Measurements from ENCODE around the gene CEL. TPM values are rescaled to one million over a fixed set of nuclear protein-coding genes. Genes with fewer than 3 reads are reported as not detected.
"Not testable (repeated sequence)": the region's sequence is repeated elsewhere in the genome, so short reads cannot be mapped to it uniquely, and the experiment has no call there.

The CEL gene
- total and polyA plus RNA-seq, 4 donors, result 0.66 to 6.3 (median 0.86) TPM

DNA sequence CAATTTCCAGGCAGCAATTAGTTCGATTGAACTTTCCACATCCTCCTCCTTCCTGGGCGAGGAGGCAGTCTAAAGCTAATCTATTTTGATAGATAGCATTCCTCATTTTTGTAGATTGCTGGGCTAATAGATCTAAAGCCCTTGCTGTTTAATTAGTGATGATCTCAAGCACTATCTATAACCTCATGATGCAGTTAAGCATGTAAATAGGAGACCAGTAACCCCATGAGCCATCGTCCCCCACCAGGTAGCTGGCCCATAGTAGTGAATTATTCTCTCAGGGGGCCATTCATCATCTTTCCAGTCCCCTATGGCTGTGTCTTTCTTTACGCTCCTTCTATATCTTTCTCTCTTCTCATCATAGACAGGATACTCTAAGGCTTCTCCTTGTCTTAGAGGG, 14.9 kb downstream of the CEL start:
- DNase-seq (no peak), ATAC-seq (ENCODE audit: insufficient read depth, low FRiP score) (no peak)
- WGBS, 2 donors, result 90 to 93% methylated on average over 4 of the region's 4 CpGs
- TF ChIP-seq CTCF (IDR thresholded peaks at IDR 0.05; ENCODE audit: control extremely low read depth, extremely low read depth), result no peak
- Histone ChIP-seq H3K4me3 (no peak overlapping the region), H3K9me3 (ENCODE audit: control insufficient read depth in 4 of 4, insufficient read depth in 3 of 4, low read length in 3 of 4) (no peaks in the 10 kb centered on the region), H3K4me1 (ENCODE audit: control insufficient read depth in 5 of 5, insufficient read depth in 5 of 5, low read length in 5 of 5) (no peaks in the 10 kb centered on the region), H3K9ac (ENCODE audit: insufficient read depth in 1 of 2, low read length in 2 of 2) (no peak overlapping the region), H3K27ac (ENCODE audit: low read depth in 1 of 2, low read length in 1 of 2) (no peak overlapping the region), H3K27me3 (ENCODE audit: control insufficient read depth in 3 of 3, insufficient read depth in 3 of 3, low read length in 2 of 3) (no peaks in the 10 kb centered on the region), H3K36me3 (ENCODE audit: control insufficient read depth in 4 of 4, insufficient read depth in 4 of 4, low read length in 4 of 4) (no peaks in the 10 kb centered on the region)

DNA sequence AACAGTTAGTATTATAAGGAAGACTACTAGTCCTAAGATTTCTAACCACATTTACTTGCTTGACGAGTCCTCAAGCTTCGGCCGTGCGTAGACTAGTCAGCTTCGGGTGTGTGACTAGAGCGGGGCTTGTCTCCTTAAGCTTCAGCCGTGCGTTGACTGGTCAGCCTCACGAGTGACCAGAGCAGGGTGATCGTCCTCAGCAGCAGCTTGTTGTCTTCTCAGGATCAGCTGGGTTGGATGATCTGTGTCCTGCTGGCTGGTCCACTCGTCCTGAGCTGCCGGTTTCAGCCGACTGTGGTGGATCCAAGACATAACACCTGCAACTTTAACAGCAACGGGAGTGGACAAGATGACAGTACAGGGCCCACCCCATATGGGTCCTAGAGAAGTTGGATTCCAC, 16.7 kb downstream of the CEL start:
- no peak for ATAC-seq (ENCODE audit: insufficient read depth, low FRiP score)

GRCh38 chr9:133080161-133080560, 18.4 kb downstream of the CEL start:
- Histone ChIP-seq H3K4me1 (ENCODE audit: control insufficient read depth in 5 of 5, insufficient read depth in 5 of 5, low read length in 5 of 5) (no peaks in the 10 kb centered on the region), H3K9me3 (ENCODE audit: control insufficient read depth in 4 of 4, insufficient read depth in 3 of 4, low read length in 3 of 4) (no peaks in the 10 kb centered on the region), H3K36me3 (ENCODE audit: control insufficient read depth in 4 of 4, insufficient read depth in 4 of 4, low read length in 4 of 4) (no peaks in the 10 kb centered on the region), H3K27me3 (ENCODE audit: control insufficient read depth in 3 of 3, insufficient read depth in 3 of 3, low read length in 2 of 3) (no peaks in the 10 kb centered on the region), H3K9ac (ENCODE audit: insufficient read depth in 1 of 2, low read length in 2 of 2) (no peak overlapping the region), H3K4me3 (no peak overlapping the region), H3K27ac (ENCODE audit: low read depth in 1 of 2, low read length in 1 of 2) (no peak overlapping the region)
- 91 to 93% methylated on average over 7 of the region's 7 CpGs for WGBS, 2 donors
- DNase-seq (no peak), ATAC-seq (ENCODE audit: insufficient read depth, low FRiP score) (no peak)
- no peak for TF ChIP-seq CTCF (IDR thresholded peaks at IDR 0.05; ENCODE audit: control extremely low read depth, extremely low read depth)

More for the DNA sequence above, 16.7 kb downstream of the CEL start:
- H3K9me3 ChIP-seq (ENCODE audit: control insufficient read depth in 4 of 4, insufficient read depth in 3 of 4, low read length in 3 of 4), result no peaks in the 10 kb centered on the region
- WGBS, 2 donors, result 87 to 93% methylated on average over 14 of the region's 14 CpGs
- H3K9ac ChIP-seq (ENCODE audit: insufficient read depth in 1 of 2, low read length in 2 of 2), result no peak overlapping the region
- no peaks in the 10 kb centered on the region for H3K36me3 ChIP-seq (ENCODE audit: control insufficient read depth in 4 of 4, insufficient read depth in 4 of 4, low read length in 4 of 4)
- no peaks in the 10 kb centered on the region for H3K4me1 ChIP-seq (ENCODE audit: control insufficient read depth in 5 of 5, insufficient read depth in 5 of 5, low read length in 5 of 5)
- no peak overlapping the region for H3K4me3 ChIP-seq
- no peak for DNase-seq
- no peaks in the 10 kb centered on the region for H3K27me3 ChIP-seq (ENCODE audit: control insufficient read depth in 3 of 3, insufficient read depth in 3 of 3, low read length in 2 of 3)
- no peak for TF ChIP-seq CTCF (IDR thresholded peaks at IDR 0.05; ENCODE audit: control extremely low read depth, extremely low read depth)
- H3K27ac ChIP-seq (ENCODE audit: low read depth in 1 of 2, low read length in 1 of 2), result no peak overlapping the region

DNA sequence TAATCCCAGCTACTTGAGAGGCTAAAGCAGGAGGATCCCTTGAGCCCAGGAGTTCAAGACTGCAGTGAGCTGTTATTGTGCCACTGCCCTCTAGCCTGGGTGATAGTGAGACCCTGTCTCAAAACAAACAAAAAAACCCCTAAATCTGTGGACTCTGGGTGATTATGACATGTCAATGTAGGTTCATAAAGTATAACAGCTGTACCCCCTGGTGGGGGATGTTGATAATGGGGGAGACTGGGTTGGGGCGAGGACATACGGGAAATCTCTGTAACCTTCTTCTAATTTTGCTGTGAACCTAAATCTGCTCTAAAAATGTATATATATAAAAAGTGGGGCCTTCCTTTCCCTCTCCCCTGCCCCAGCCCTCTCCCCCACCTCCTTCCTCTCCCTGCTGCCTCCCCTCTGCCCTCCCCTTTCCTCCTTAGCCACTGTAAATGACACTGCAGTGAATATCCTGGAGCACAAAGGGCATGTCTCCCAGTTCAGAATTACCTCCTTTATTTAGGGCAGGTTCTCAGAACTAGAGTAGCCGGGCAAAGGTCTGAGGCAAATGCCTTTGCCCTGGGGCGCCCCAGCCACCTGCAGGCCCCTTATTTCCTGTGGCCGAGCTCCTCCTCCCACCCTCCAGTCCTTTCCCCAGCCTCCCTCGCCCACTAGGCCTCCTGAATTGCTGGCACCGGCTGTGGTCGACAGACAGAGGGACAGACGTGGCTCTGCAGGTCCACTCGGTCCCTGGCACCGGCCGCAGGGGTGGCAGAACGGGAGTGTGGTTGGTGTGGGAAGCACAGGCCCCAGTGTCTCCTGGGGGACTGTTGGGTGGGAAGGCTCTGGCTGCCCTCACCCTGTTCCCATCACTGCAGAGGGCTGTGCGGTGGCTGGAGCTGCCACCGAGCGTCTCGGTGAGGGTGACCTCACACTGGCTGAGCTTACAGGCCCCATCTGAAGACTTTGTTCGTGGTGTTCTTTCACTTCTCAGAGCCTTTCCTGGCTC, 19.3 kb downstream of the CEL start:
- not testable (repeated sequence) for H3K27ac ChIP-seq (ENCODE audit: low read depth in 1 of 2, low read length in 1 of 2); DNase-seq; H3K27me3 ChIP-seq (ENCODE audit: control insufficient read depth in 3 of 3, insufficient read depth in 3 of 3, low read length in 2 of 3); ATAC-seq (ENCODE audit: insufficient read depth, low FRiP score); H3K9me3 ChIP-seq (ENCODE audit: control insufficient read depth in 4 of 4, insufficient read depth in 3 of 4, low read length in 3 of 4); H3K4me1 ChIP-seq (ENCODE audit: control insufficient read depth in 5 of 5, insufficient read depth in 5 of 5, low read length in 5 of 5); H3K9ac ChIP-seq (ENCODE audit: insufficient read depth in 1 of 2, low read length in 2 of 2); H3K36me3 ChIP-seq (ENCODE audit: control insufficient read depth in 4 of 4, insufficient read depth in 4 of 4, low read length in 4 of 4); H3K4me3 ChIP-seq
- 72 to 77% methylated on average over 9 to 10 of the region's 18 CpGs for WGBS, 2 donors

- WGBS, 2 donors, result 72 to 81% methylated on average over 5 to 8 of the region's 12 CpGs
- DNase-seq; H3K4me1 ChIP-seq (ENCODE audit: control insufficient read depth in 5 of 5, insufficient read depth in 5 of 5, low read length in 5 of 5); H3K27me3 ChIP-seq (ENCODE audit: control insufficient read depth in 3 of 3, insufficient read depth in 3 of 3, low read length in 2 of 3); H3K9ac ChIP-seq (ENCODE audit: insufficient read depth in 1 of 2, low read length in 2 of 2); H3K27ac ChIP-seq (ENCODE audit: low read depth in 1 of 2, low read length in 1 of 2); H3K36me3 ChIP-seq (ENCODE audit: control insufficient read depth in 4 of 4, insufficient read depth in 4 of 4, low read length in 4 of 4); H3K4me3 ChIP-seq; ATAC-seq (ENCODE audit: insufficient read depth, low FRiP score); H3K9me3 ChIP-seq (ENCODE audit: control insufficient read depth in 4 of 4, insufficient read depth in 3 of 4, low read length in 3 of 4): not testable (repeated sequence)
Observed at GRCh38 chr9:133081957-133082644, 20.3 kb downstream of the CEL start.

DNA sequence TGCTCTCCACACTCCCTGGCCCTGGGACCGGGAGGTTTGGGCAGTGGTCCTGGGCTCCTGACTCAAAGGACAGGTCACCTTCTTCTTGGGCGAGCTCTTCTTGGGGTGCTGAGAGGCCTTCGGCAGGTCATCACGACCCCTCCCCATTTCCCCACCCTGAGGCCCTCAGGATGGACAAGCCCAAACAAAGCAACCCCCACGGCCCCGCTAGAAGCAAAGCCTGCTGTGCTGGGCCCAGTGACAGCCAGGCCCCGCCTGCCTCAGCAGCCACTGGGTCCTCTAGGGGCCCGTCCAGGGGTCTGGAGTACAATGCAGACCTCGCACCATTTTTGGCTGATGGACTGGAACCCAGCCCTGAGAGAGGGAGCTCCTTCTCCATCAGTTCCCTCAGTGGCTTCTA, 21.9 kb downstream of the CEL start:
- ATAC-seq (ENCODE audit: insufficient read depth, low FRiP score); H3K27me3 ChIP-seq (ENCODE audit: control insufficient read depth in 3 of 3, insufficient read depth in 3 of 3, low read length in 2 of 3); H3K4me1 ChIP-seq (ENCODE audit: control insufficient read depth in 5 of 5, insufficient read depth in 5 of 5, low read length in 5 of 5); H3K27ac ChIP-seq (ENCODE audit: low read depth in 1 of 2, low read length in 1 of 2); DNase-seq; H3K36me3 ChIP-seq (ENCODE audit: control insufficient read depth in 4 of 4, insufficient read depth in 4 of 4, low read length in 4 of 4); H3K9ac ChIP-seq (ENCODE audit: insufficient read depth in 1 of 2, low read length in 2 of 2); H3K9me3 ChIP-seq (ENCODE audit: control insufficient read depth in 4 of 4, insufficient read depth in 3 of 4, low read length in 3 of 4); H3K4me3 ChIP-seq: not testable (repeated sequence)
- WGBS, 2 donors, result 63 to 70% methylated on average over 9 of the region's 9 CpGs

Data from lung (tissue), 12 donors.